HG02943 (cell line): Measurements from ENCODE around the gene PSD4.

Experiments
- ATAC-seq: cut with Tn5 transposase; IDR thresholded peaks from one replicate; pipeline ENCODE4 v1.9.1; 2021; ENCODE audit warnings: mild to moderate bottlenecking, low read depth, moderate library complexity; ENCODE audit not compliant: unreplicated experiment

PSD4 gene

DNA sequence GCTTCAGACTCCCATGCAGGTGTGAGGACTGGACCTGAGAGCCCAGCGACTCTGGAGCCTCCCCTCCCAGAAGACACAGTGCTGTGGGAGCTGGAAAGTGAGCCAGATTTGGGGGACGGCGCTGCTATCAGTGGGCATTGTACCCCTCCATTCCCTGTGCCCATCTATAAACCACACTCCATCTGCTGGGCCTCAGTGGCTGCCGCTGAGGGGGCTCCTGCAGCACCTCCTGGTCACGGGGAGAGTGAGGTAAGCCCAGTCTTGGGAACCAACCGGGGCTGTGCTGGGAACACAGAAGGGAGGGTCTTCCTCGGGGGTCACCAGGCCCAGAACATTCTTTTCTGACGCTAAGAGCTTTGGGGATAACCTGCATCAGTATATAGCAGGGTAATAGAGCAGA, 9.5 kb downstream of the PSD4 start:
- no peak for ATAC-seq

DNA sequence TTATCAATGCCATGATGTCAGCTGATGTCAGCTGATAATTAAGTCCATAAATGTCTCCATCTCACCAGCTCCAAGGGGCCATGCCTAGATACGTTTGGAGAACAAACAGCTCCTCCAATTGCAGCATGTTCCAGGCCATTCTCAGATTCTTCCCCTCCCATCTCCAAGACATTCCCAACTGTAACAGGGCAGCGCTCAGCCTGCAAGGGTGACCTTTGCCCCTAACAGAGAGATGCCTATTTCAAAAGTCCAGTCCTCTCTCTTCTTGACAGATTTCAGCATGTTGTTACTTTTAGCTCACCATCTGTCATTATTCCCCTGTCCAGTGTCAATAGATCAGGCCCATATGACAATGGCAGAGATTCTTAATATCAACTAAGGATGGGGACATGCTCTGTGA, 9.9 kb downstream of the PSD4 start:
- no peak for ATAC-seq

DNA sequence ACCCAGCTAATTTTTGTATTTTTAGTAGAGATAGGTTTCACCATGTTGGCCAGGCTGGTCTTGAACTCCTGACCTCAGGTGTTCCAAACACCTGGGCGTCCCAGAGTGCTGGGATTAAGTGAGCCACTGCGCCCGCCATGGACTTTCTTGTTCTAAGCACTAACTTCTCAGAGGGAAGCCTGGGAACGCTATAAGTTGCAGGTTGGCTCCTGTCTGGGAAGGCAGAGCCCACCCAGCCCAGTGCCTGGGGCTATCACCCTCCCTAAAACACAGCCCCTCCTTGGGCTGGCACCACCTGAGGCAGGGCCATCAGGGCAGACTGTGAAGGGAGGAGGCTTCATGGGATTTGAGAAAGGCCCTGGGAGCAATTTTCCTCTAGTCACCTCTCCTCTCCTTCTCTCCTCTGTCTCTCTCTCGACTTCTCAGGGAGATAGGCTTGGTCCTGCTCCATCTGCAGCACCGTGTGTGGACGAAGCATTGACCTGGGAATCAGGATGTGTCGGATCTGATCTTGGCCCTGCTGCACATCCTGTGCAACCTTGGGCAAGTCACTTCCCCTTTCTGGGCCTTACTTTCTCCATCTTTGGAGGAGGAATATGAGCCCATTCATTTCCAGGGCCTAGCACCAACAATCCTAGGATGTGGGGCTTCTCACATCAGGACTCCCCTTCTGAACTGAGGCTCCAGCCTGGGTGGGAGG, 10.9 kb downstream of the PSD4 start:
- no peak for ATAC-seq

DNA sequence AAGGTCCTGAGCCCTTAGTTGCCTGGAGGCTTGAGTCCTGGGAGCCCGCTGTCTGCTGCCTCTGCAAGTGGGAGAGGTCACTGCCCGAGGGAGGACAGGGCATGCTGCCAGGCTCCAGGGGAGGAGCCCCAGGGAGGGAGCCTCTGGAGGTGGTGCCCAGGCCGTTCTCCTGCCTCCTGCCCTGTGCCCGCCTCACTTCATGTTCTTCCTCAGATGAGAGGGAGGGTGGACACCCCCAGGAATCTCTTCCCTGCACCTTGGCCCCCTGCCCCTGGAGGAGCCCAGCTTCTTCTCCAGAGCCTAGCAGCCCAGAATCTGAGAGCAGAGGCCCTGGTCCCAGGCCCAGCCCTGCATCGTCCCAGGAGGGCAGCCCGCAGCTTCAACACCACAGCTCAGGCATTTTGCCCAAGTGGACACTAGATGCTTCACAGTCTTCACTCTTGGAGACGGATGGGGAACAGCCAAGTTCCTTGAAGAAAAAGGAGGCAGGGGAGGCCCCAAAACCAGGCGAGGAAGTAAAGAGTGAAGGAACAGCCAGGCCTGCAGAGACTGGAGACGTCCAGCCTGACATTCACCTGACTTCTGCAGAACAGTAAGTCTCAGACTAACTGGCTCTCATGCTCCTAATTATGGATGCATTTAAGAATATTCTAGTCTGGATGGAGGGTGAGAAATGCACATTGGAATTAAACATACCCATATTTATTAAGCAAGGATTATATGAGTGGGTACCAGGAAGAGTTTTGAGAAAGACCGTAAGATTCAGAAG, 12.1 kb downstream of the PSD4 start:
- ATAC-seq, result no peak

DNA sequence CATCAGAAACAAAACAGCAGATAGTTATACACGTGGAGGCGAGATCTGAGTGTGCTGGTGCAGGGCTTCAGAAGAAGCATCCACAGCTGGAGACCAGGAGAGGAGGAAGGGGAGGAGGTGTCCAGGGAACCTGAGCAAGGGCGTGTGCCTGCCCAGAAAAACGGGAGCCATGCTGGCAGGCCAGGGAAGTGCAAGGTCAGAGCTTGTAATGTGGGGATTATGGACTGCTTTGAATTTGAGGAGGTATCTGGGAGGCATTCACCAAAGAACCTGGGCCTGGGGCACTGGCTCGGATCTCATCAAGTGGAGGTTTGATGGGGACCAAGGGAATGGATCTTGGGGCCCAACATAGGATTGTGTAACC, 12.6 kb downstream of the PSD4 start:
- ATAC-seq, result no peak

DNA sequence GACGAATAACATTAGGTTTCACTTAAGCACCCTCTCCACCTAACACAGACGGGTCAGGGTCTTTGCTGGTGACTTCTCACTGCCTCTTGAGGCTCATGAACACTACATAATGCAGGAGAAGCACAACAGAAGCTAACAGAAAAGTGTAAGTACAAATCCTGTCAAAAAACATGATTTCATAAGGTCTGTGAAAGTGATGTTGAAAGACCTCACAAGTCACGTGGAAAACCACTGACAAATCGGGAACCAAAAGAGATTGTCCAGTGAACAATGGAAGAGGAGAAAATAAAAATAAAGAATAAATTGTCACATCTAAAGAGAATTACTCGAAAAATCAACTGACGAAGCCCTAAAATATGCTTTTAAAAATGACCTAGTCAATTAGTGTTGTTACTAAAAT, 14.0 kb downstream of the PSD4 start:
- no peak for ATAC-seq

DNA sequence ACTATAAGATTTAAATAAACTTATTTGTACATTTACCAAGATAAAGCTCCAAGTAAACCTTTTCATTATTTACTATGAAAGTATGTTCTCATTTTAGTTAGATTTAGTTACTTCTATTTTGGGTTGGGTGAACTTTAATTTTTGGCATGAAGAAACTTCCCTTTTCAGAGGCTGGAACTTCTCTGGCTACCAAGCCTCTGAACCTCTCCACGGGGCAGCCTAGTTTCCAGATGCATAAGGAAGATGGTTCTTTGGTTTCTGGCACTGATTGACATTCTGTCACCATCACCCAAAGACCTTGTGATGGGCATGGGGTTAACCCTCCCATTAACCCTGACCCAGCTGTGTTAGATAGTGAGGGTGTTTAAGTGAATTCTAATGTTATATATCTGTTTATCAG, 17.1 kb downstream of the PSD4 start:
- no peak for ATAC-seq

DNA sequence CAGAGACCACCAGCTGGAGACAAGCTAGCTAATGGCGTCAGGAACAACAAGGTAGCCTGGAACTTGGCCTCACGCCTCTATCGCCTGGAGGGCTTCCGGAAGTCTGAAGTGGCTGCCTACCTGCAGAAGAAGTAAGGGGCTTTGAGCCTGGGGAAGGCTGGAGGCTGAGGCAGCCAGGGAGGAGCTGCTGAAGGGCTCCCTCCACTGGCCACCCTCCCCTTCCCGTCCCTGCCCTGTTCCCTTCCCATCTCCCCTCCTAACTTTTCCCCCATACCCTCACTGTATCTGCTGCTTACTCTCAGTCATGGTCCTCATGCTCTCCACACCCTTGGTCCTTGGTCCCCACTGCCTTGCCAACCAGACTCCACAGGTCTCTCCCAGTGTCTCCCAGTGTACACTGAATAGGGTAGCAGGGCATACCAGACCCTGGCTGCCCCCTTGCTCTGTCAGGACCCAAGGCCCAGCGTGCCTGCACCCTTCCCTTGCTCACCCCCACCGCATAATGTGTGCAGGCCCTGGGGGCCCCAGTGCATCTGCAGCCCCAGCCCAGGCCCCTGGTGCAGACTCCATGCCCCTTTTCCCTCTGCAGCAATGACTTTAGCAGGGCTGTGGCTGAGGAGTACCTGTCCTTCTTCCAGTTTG, 18.8 kb downstream of the PSD4 start:
- ATAC-seq, result no peak

DNA sequence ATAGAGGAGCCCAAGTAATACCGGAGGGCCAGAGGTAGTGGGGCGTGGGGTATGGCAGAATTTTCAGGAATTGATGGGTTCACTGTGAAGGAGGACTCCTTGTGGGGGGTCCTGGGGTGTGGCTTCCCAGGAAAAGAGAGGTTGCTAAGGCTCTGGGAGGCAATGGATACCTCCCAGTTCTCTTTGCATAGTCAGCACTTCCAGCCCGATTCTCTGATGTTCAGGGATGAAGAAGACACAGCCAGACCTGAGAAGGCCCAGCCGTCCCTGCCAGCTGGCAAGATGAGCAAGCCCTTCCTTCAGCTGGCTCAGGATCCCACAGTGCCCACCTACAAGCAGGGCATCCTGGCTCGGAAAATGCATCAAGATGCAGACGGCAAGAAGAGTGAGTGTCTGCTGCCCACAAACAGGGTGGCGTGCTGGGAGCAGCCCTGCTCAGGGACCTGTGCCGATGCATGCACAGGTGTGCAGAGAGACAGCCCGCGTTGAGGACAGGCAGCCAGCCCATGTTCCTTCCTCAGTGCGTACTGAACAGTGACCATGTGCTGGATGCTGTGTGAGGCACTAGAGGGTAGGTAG, 22.2 kb downstream of the PSD4 start:
- no peak for ATAC-seq

DNA sequence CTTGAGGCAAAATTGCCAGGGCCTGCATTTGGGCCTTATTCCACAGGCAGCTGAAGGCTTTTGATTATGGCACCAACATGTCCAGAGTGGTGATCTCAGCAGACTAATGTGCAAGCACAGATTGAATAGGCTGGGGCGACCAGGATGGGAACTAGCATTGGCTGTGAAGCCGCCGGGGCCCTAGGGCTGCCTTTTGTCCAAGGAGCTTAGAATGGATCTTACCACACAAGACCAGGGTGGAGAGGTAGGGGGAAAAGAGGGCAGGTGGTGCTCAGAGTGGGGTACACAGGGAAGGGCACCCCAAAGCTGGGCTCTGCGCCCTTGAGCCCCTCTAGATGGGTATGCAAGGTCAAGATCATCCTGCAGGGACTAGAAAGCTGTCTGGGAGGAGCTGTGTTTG, 23.1 kb downstream of the PSD4 start:
- no peak for ATAC-seq

DNA sequence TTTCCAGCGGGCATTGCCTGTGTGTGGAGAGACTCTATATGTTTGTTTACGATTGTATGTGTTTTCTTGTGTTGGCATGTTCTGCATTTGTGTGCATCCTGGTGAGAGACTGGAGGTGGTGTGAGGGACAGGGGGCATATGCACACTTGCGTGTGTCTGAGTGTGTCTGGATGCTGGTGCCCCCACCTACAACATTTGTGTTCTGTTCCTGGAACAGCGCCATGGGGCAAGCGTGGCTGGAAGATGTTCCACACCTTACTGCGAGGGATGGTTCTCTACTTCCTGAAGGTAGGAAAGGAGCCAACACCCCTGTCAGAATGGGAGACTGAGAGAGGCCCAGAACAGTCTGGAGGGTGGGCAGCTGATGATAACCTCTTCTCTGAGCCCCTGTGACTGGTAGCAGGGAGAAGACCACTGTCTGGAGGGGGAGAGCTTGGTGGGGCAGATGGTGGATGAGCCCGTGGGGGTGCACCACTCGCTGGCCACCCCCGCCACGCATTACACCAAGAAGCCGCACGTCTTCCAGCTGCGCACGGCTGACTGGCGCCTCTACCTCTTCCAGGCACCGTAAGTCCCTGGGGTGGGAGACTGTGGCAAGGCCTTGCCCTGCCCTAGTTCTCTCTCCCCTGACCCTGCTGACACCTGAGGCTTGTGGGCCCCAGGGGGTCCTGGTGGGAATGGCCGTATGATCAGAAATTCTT, 23.7 kb downstream of the PSD4 start:
- ATAC-seq, result no peak

DNA sequence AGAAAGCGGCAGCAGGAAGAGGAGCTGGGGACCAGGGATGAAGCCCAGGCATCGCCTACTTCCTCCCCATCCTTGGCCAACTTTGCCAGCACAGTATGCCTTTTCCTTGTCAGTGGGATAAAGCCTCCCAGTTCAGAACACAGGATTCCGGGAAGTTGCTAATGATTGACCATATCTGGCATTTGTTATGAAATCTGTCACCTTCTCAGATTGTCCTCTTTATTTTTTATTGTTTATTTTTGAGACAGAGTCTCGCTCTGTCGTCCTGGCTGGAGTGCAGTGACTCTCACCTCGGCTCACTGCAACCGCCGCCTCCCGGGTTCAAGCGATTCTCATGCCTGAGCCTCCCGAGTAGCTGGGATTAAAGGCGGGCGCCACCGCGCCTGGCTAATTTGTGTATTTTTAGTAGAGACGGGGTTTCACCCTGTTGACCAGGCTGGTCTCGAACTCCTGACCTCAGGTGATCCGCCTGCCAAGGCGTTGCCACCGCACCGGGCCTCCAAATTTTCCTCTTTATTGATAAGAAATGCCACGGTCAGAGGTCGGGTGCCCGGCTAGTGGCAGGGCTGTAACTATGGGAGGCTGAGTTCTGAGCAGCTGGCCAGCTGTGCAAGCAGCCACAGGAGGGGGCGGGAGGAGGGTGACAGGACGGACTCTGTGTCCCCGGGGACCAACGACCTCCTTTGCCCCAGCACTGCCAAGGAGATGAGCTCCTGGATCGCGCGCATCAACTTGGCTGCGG, 24.4 kb downstream of the PSD4 start:
- ATAC-seq, result no peak

DNA sequence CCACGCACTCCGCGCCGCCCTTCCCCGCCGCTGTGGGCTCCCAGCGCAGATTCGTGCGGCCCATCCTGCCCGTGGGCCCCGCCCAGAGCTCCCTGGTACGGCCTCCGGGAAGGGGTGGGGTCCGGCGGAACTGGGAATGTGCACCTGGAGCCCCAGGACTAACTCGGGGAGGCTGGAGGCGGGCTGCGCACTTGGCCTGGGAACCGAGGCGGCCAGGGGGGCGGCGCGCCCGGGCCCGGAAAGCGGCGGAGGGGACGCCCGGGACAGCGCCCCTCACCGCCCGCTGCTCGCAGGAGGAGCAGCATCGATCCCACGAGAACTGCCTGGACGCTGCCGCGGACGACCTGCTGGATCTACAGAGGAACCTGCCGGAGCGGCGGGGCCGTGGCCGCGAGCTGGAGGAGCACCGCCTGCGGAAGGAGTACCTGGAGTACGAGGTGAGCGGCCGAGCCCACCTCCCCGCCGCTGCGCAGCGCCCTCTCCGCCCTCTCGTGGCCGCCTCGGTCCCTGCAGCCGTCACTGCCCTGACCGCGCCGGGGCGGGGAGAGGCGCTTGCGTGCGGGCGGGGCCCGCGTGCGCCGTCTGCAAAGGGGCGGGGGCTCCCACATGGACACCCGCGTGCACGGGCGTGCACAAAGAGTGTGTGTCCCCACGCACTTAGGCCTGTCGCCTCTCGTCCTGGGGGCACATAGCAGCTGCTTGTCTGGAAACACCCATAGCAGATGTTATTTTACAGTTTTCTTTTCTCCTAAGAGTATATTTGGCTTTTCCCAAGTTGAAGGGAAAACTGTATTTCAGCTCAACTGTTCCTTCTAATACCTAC, 25.2 kb downstream of the PSD4 start:
- ATAC-seq, result peak; percentile 54

DNA sequence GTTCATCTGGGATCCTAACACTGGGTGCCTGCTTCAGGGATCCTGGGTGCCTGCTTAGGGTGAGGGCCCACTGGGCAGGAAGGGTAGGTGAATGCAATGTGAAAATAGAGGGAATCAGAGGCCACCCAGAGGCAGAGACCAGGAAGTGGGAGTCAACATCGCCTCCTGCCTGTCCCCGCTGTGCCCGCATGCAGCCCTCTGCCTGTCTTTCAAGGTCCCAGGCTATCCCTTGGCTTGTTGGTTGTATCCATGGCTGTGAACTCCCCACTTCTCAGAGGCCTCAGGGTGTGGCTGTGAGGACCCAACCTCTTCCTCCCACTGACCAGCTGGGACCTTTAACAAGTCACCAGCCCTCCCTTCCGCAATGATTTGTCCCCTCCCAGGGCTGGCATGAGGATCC, 26.5 kb downstream of the PSD4 start:
- ATAC-seq, result no peak

DNA sequence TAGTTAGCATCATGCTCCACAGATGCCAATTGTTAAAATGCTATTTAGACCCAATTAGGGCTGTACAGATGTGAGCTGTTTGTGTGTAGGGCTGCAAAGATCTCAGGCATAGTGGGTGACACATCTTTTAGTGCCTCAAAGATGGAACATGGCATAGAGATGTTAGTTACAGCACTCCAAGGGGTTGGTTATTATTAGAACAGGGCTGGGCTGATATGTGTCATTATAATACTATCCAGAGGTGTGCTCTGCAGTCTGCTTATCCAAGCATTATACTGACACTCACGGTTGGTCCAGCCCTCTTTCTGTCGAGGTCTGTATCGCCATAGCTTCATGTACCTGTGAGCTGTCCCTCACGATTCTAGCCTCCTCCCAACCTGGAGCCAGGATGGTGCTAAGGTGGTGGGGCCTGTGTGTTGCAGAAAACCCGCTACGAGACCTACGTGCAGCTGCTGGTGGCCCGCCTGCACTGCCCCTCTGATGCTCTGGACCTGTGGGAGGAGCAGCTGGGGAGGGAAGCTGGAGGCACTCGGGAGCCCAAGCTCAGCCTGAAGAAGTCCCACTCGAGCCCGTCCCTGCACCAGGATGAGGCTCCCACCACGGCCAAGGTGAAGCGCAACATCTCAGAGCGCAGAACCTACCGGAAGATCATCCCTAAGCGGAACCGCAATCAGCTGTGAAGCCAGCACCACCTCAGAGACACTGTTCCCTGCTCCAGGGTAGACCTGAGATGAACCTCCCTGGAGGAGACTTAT, 27.1 kb downstream of the PSD4 start:
- no peak for ATAC-seq

DNA sequence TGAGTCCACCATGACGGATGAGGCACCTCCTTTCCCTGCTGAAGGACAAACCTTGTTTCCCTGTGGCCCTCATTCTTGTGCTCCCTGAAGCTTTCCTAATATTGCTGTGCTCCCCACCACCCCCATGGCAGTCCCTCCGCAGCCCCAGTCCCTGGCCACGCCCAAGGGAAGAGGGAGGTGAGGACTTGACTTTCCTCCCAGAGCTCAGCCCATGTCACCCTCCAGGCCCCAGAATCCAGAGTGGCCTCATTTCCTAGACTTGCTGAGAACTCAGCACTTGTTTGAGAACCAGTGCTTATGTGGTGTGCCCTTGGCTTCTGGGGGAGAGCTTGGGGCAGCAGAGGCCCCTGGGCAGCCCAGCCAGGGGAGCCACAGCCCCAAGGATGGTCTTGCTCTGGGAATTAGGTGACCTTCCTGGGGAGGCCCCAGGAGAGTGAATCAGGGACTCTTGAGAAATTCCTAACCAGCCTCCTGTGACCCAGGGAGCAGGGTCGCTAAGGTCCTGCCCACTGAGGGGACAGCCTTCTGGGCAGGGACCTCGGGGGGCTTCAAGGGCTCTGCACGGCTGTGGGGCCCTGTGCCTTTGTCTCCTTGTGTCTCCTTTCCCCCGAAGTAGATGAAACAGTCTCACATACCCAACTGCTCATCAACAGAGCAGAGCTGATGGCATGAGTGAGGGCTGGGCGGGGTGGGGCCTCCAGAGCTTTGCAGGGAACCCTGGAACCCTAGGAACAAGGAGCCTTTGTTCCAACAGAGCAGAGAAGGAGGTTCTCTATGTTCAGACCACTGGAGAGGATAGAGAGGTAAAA, 27.9 kb downstream of the PSD4 start:
- ATAC-seq, result no peak

DNA sequence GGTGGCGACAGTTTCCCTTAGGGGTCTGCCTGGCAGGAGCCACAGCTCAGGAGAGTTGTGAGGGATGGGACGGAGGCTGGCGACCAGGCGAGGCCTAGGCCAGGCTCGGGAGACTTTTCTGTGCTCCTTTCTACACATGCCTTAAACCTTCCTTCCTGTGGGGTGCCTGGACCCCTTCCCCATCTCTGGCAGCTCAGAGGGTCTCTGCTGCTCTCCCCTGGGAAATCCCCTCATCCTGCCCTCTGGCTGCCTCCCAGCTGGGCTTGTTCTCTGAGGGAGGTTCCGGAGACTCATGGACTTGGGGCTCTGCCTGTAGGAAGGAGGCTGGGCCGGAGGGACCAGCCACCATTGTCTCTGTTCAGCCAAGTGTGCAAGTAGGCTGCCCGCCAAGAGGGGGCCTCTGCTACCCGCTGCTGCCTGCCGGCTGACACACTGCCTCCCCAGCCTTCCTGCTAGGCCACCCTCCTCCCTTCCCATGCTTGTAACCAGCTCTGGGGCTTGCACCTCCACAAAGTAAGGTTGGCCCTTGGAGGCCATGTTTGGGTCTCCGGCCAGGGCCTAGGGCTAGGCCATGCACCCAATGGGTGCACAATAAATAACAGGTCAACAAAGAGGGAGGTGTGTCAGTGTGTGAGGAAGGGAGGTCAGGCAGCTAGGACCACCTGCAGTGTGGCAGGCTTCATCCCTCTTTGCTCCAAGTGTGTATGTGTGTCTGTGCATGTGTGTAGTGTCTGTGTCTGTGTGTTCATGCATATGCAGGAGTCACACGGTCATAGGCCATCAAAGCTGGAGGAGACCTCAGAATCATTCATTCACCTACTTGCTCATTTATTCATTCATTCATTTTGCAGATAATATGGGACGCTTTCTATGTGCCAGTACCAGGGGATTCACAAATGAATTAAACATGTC, 28.8 kb downstream of the PSD4 start:
- no peak for ATAC-seq
